ENCODE data around the gene MGST1.

MGST1 gene

DNA sequence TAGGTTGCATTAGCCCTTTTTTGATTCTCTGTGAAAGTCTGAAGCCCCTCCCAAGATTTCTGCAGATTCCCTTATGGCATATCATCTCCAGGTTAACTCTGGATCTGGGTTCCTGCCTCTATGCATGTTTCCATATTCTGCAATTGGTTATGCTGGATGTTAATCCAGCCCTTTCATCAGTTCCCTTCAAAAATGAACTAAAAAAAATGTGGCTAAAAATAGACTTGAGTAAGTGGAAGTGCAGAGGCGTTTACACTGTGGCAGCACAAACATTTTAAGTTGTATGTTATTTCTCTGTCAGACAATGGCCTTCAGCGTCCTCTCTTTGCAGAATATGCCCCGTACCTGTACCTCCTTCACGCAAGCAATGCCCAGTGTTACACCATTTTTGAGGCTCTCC, 11.4 kb downstream of the MGST1 start:
- H2AFZ ChIP-seq (ENCODE audit: insufficient read depth, low read length, poor library complexity), result no peak overlapping the region
- H3K9me3 ChIP-seq (ENCODE audit: insufficient read depth, low read depth, low read length), result no peaks in the 10 kb centered on the region
- DNase-seq, result no peak
- no peaks in the 10 kb centered on the region for H3K79me1 ChIP-seq (ENCODE audit: low read length)
- no peak overlapping the region for H3K9ac ChIP-seq (ENCODE audit: low read length)
- no peak overlapping the region for H2AK5ac ChIP-seq (ENCODE audit: low read length)
- H3K4me1 ChIP-seq (ENCODE audit: control insufficient read depth in 1 of 2, insufficient read depth in 2 of 2, low read length in 2 of 2), result no peaks in the 10 kb centered on the region
- no peak overlapping the region for H3K23ac ChIP-seq (ENCODE audit: low read length)
- no peak overlapping the region for H4K12ac ChIP-seq (ENCODE audit: low read depth, low read length)
- peaks cover 11 to 14% of the 10 kb centered on the region in 2 experiments for H3K36me3 ChIP-seq (ENCODE audit: control insufficient read depth in 1 of 2, insufficient read depth in 2 of 2, low read length in 2 of 2)
- no peak overlapping the region for H4K8ac ChIP-seq (ENCODE audit: low read depth, low read length)
- no CpG with 5 or more reads among the region's 4 CpGs for WGBS (ENCODE audit: extremely low coverage, insufficient coverage, insufficient read length)
- no peak overlapping the region for H3K18ac ChIP-seq (ENCODE audit: low read length)
- no peak overlapping the region for H2BK12ac ChIP-seq (ENCODE audit: low read length)
- no peak overlapping the region for H3K4me2 ChIP-seq (ENCODE audit: low read length)
- no peak overlapping the region for H2BK120ac ChIP-seq (ENCODE audit: insufficient read depth, low read length, poor library complexity)
- no peak overlapping the region for H3K27ac ChIP-seq (ENCODE audit: low read depth, low read length)
- no peak overlapping the region for H3K14ac ChIP-seq (ENCODE audit: low read length)
- H4K91ac ChIP-seq (ENCODE audit: low read depth, low read length), result no peak overlapping the region
- no peaks in the 10 kb centered on the region for H3K27me3 ChIP-seq (ENCODE audit: insufficient read depth, low read length)
- H2BK5ac ChIP-seq (ENCODE audit: low read depth, low read length, poor library complexity), result no peak overlapping the region
- H3K4me3 ChIP-seq (ENCODE audit: low read depth, low read length), result no peak overlapping the region
- H3K79me2 ChIP-seq (ENCODE audit: control insufficient read depth, insufficient read depth, low read length, poor library complexity), result no peaks in the 10 kb centered on the region
- H3K4ac ChIP-seq (ENCODE audit: low read depth, low read length), result no peak overlapping the region

DNA sequence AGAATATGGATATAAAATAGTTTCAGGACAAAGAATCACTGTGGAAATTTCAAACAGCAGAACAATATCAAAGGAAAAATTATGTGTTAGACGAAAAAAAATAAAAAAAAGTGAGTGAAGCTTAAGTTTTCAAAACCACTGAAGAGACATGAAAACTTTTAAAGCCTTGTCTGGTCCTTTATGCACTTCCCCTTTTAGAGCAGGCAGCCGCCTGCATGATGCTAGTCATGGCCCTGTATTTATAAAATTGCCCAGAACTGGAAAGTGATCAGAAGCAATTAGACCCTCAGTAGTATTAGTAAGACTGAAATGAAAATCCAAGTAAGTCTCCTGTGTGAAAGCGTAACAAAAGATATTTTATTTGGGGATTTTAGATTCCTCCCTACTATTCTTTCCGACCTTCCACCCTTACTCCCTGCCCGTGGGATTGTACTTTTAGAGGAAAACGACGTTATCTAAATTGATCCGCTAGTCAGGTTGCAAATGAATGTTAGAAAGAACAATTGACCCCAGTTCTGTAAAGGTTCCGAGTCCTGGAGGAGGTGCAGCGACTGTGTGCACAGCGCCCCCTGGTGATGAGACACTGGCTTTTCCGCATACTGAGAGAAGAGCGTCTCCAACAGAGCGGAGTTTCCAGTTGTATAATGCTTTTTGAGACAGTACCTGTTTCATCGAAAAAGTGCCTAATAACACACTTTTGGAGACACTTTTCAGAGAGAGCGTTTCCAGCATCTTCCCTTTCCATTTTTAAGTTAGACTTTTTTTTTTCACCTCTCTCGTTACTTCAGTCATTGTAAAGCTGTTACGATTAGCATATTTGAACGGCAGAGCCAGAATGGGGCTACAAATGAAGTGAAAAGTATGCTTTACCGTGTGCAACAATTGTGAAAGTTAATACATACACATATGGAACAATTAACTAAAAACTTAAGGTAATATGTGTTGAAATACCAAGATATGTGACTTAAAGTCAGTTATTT, 12.4 kb downstream of the MGST1 start:
- Histone ChIP-seq H3K4ac (ENCODE audit: low read depth, low read length) (no peak overlapping the region), H3K36me3 (ENCODE audit: control insufficient read depth in 1 of 2, insufficient read depth in 2 of 2, low read length in 2 of 2) (peaks cover 11 to 14% of the 10 kb centered on the region in 2 experiments), H3K9ac (ENCODE audit: low read length) (no peak overlapping the region), H2AFZ (ENCODE audit: insufficient read depth, low read length, poor library complexity) (no peak overlapping the region), H3K4me2 (ENCODE audit: low read length) (no peak overlapping the region), H3K79me1 (ENCODE audit: low read length) (no peaks in the 10 kb centered on the region), H3K79me2 (ENCODE audit: control insufficient read depth, insufficient read depth, low read length, poor library complexity) (no peaks in the 10 kb centered on the region), H3K9me3 (ENCODE audit: insufficient read depth, low read depth, low read length) (no peaks in the 10 kb centered on the region), H3K4me1 (ENCODE audit: control insufficient read depth in 1 of 2, insufficient read depth in 2 of 2, low read length in 2 of 2) (no peaks in the 10 kb centered on the region), H4K12ac (ENCODE audit: low read depth, low read length) (no peak overlapping the region), H3K4me3 (ENCODE audit: low read depth, low read length) (no peak overlapping the region), H2BK120ac (ENCODE audit: insufficient read depth, low read length, poor library complexity) (no peak overlapping the region), H3K23ac (ENCODE audit: low read length) (no peak overlapping the region), H3K27me3 (ENCODE audit: insufficient read depth, low read length) (no peaks in the 10 kb centered on the region), H4K91ac (ENCODE audit: low read depth, low read length) (no peak overlapping the region), H4K8ac (ENCODE audit: low read depth, low read length) (no peak overlapping the region), H3K18ac (ENCODE audit: low read length) (no peak overlapping the region), H2AK5ac (ENCODE audit: low read length) (no peak overlapping the region), H2BK5ac (ENCODE audit: low read depth, low read length, poor library complexity) (no peak overlapping the region), H3K14ac (ENCODE audit: low read length) (no peak overlapping the region), H3K27ac (ENCODE audit: low read depth, low read length) (no peak overlapping the region), H2BK12ac (ENCODE audit: low read length) (no peak overlapping the region)
- no CpG with 5 or more reads among the region's 20 CpGs for WGBS (ENCODE audit: extremely low coverage, insufficient coverage, insufficient read length)
- DNase-seq, result peak; percentile 63 to 84

DNA sequence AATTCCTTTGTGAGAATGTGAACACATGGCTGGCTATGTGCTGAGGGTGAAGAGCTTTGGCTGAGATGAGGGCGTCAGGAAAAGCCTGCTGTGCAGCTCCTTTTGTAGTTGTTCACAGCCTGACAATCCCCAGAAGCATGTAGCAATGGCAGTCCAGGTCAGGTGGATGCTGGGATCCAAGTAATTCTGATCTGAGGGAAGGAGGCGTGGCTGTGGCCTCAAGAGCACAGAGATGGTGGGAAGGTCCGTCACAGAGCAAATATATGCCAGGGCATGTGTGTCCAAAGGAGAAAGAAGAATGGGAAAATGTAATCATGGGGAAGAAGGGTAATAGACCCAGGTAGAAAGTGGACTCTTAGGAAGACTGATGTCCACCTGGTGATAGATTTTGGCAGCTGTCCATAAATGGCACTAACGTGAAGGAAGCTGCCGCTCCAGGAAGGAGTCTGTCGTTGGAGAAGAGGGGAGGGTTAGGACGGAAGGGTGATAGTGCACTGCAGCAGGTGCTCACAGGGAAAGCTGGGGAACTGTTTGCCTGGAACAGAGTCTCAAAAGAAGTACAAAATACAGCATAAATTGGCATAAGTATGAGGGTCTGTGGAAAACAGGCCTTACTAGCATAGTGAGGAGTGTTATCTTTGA, 13.8 kb downstream of the MGST1 start:
- H3K4me3 ChIP-seq (ENCODE audit: low read depth, low read length), result no peak overlapping the region
- H3K27me3 ChIP-seq (ENCODE audit: insufficient read depth, low read length), result no peaks in the 10 kb centered on the region
- no peak overlapping the region for H2BK5ac ChIP-seq (ENCODE audit: low read depth, low read length, poor library complexity)
- H4K12ac ChIP-seq (ENCODE audit: low read depth, low read length), result no peak overlapping the region
- no peak overlapping the region for H4K8ac ChIP-seq (ENCODE audit: low read depth, low read length)
- no peak overlapping the region for H2BK12ac ChIP-seq (ENCODE audit: low read length)
- H3K79me2 ChIP-seq (ENCODE audit: control insufficient read depth, insufficient read depth, low read length, poor library complexity), result no peaks in the 10 kb centered on the region
- no peaks in the 10 kb centered on the region for H3K79me1 ChIP-seq (ENCODE audit: low read length)
- H3K23ac ChIP-seq (ENCODE audit: low read length), result peak overlapping the region; percentile 38
- no peak overlapping the region for H3K27ac ChIP-seq (ENCODE audit: low read depth, low read length)
- no peaks in the 10 kb centered on the region for H3K4me1 ChIP-seq (ENCODE audit: control insufficient read depth in 1 of 2, insufficient read depth in 2 of 2, low read length in 2 of 2)
- no peak overlapping the region for H3K9ac ChIP-seq (ENCODE audit: low read length)
- no peaks in the 10 kb centered on the region for H3K9me3 ChIP-seq (ENCODE audit: insufficient read depth, low read depth, low read length)
- H4K91ac ChIP-seq (ENCODE audit: low read depth, low read length), result no peak overlapping the region
- H2BK120ac ChIP-seq (ENCODE audit: insufficient read depth, low read length, poor library complexity), result no peak overlapping the region
- H3K4me2 ChIP-seq (ENCODE audit: low read length), result no peak overlapping the region
- H3K18ac ChIP-seq (ENCODE audit: low read length), result no peak overlapping the region
- H3K4ac ChIP-seq (ENCODE audit: low read depth, low read length), result no peak overlapping the region
- DNase-seq, result peak in 1 of 2 donors; percentile 49
- H3K14ac ChIP-seq (ENCODE audit: low read length), result no peak overlapping the region
- no peak overlapping the region for H2AFZ ChIP-seq (ENCODE audit: insufficient read depth, low read length, poor library complexity)
- WGBS (ENCODE audit: extremely low coverage, insufficient coverage, insufficient read length), result no CpG with 5 or more reads among the region's 7 CpGs
- H2AK5ac ChIP-seq (ENCODE audit: low read length), result no peak overlapping the region
- H3K36me3 ChIP-seq (ENCODE audit: control insufficient read depth in 1 of 2, insufficient read depth in 2 of 2, low read length in 2 of 2), result peaks cover 7 to 9% of the 10 kb centered on the region in 2 experiments

DNA sequence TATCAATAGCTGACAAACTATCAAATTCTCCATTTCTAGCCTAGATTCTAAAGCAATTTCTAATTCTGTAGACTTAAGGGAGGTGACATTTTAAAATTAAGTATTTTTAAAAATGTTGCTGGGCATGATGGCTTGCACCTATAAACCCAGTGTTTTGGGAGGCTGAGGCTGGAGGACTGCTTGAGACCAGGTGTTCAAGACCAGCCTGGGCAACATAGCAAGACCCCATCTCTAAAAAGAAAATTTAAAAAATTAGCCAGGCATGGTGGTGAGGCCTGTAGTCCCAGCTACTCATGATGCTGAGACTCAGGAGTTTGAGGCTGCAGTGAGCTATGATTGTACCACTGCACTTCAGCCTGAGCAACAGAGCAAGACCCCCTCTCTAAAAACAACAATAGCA, 15.1 kb downstream of the MGST1 start:
- Histone ChIP-seq H4K91ac (ENCODE audit: low read depth, low read length) (no peak overlapping the region), H3K79me2 (ENCODE audit: control insufficient read depth, insufficient read depth, low read length, poor library complexity) (no peaks in the 10 kb centered on the region), H3K27me3 (ENCODE audit: insufficient read depth, low read length) (no peaks in the 10 kb centered on the region), H2AK5ac (ENCODE audit: low read length) (no peak overlapping the region), H3K4me2 (ENCODE audit: low read length) (no peak overlapping the region), H3K27ac (ENCODE audit: low read depth, low read length) (no peak overlapping the region), H3K18ac (ENCODE audit: low read length) (no peak overlapping the region), H4K8ac (ENCODE audit: low read depth, low read length) (no peak overlapping the region), H3K79me1 (ENCODE audit: low read length) (no peaks in the 10 kb centered on the region), H3K4ac (ENCODE audit: low read depth, low read length) (no peak overlapping the region), H2BK12ac (ENCODE audit: low read length) (no peak overlapping the region), H3K4me1 (ENCODE audit: control insufficient read depth in 1 of 2, insufficient read depth in 2 of 2, low read length in 2 of 2) (no peaks in the 10 kb centered on the region), H4K12ac (ENCODE audit: low read depth, low read length) (no peak overlapping the region), H3K4me3 (ENCODE audit: low read depth, low read length) (no peak overlapping the region), H2AFZ (ENCODE audit: insufficient read depth, low read length, poor library complexity) (no peak overlapping the region), H3K9ac (ENCODE audit: low read length) (no peak overlapping the region), H3K23ac (ENCODE audit: low read length) (no peak overlapping the region), H3K14ac (ENCODE audit: low read length) (no peak overlapping the region), H2BK120ac (ENCODE audit: insufficient read depth, low read length, poor library complexity) (no peak overlapping the region), H3K9me3 (ENCODE audit: insufficient read depth, low read depth, low read length) (no peaks in the 10 kb centered on the region), H3K36me3 (ENCODE audit: control insufficient read depth in 1 of 2, insufficient read depth in 2 of 2, low read length in 2 of 2) (peaks cover 4 to 6% of the 10 kb centered on the region in 2 experiments), H2BK5ac (ENCODE audit: low read depth, low read length, poor library complexity) (no peak overlapping the region)
- DNase-seq, result no peak
